ENCODE results near the gene DDHD1.

DDHD1 gene

GRCh38 chr14:52987042-52987441, 166.1 kb downstream of the DDHD1 start:
- DNase-seq: no peak
